Limb (tissue), 2 donors: ENCODE results near the gene LBX1.
A peak's percentile ranks its signal among the peaks of the same experiment; 100 is the strongest.

Experiments used
- DNase-seq, 2 donors: peaks; one replicate each; pipeline ENCODE4 v3.0.0-alpha.2; 2016; ENCODE audit errors: extremely low spot score in 2 of 2

The LBX1 gene, protein sequence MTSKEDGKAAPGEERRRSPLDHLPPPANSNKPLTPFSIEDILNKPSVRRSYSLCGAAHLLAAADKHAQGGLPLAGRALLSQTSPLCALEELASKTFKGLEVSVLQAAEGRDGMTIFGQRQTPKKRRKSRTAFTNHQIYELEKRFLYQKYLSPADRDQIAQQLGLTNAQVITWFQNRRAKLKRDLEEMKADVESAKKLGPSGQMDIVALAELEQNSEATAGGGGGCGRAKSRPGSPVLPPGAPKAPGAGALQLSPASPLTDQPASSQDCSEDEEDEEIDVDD

GRCh38 chr10:101229266-101230182 is at the start of gene LBX1:
LBX1 (minus strand) TSS chr10:101229463; CDS start chr10:101228815, 648 bp downstream.
- peak in 1 of 2 donors; percentile 64 for DNase-seq

GRCh38 chr10:101273741-101274140 is 44.5 kb upstream of the LBX1 start:
- DNase-seq: no peak

DNA sequence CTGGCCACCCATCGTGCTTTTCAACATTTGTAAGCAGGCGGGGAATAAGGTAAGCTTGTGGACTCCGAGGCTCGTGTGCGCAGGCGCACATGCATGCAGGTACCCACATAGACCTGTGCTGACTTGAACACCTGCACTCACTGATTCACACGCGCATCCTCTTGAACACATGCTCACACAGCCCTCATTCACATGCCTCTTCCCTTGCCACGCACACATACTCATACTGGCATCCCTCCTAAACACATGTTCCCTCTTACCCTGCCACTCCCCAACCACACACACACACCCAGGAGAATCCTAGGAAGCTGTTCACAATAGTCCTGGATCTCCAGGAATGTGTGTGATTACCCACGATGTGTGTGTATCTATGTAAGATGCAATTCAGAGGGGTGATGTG is 44.1 kb upstream of the LBX1 start:
- no peak for DNase-seq

- DNase-seq: peak in 1 of 2 donors; percentile 79
These were observed 43.1 kb upstream of the LBX1 start for GRCh38 chr10:101272229-101272868.

GRCh38 chr10:101270763-101271162 is 41.5 kb upstream of the LBX1 start:
- DNase-seq: no peak

DNA sequence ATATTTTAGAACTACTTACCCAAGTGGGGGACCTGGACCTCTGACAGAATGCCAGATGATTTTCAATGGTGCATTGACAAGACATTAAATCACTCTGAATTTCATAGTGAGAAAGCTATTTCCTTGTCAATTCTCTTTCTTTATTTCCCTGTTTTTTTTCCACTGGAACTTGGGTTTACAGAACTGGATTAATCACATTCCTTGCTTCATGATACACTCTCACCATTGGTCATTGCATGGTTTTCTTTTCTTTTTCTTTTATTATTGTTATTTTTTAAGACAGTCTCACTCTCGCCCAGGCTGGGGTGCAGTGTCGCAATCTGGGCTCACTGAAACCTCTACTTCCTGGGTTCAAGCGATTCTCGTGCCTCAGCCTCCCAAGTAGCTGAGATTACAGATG is 38.5 kb upstream of the LBX1 start:
- DNase-seq: no peak

DNA sequence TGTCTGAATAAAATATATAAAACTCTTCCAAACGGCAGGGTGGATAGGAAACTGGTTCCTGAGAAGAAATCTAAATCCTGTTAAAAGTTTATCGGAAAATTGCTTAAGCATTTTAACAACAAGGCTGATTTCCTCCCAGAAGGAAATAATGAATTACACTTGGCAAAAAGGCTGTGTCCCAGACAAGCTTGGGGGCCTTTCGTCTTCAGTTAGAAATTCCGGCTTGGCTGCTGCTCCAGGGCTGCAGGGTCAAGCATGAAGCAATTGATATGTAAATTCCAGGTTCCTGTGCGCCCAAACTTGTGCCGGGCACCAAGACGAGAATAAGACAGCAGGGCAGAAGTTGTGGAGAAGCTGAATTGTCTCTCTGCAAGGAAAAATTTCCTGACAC is 38.0 kb upstream of the LBX1 start:
- no peak for DNase-seq

GRCh38 chr10:101266381-101267289 is 37.4 kb upstream of the LBX1 start:
- DNase-seq: no peak

DNA sequence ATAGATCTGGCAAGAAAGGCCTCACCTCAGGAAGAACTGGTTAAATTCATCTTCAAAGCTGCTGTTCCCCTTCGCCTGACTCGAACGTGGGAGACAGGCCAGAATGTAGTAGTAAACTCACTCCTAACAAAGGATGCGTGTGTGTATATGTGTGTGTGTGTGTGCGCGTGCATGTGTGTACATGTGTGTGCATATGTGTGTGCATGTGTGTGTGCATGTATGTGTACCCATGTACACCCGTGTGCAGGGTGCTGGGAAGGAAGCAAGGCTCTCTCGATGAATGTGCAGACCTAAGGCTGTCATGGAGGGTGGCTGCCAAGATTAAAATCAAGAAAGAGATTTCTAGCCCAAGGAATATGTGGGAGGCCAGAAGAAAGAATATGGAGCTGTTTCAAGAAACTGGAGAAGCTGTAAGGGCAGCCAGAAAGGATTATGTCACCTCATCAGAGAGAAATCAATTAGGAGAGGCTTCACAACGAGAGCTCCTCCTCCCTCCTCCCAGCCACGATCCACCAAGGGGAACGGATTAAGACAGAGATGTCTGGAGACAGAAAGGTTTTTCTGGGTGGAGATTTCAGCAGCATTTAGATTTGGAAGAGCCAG is 34.0 kb upstream of the LBX1 start:
- no peak for DNase-seq

DNA sequence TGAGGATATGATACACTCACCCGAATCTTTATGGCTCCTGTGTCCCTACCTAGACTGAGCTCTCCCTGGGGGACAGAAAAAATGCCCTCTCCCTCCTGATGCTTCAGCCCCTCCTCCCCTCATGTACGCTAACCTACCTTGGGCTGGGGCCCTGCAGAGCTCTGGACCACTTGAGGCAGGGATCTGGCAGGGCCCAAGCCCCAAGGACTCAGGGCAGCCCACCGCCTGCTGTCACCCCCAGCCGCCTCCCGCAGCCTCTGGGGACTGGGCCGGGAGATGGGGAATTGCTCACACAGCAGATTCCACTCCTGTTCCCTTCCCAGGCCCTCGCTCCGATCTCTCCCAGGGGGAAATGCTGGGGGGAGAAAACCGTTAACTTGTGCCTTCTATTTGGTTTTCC is 32.9 kb upstream of the LBX1 start:
- no peak for DNase-seq

GRCh38 chr10:101261702-101262101 is 32.4 kb upstream of the LBX1 start:
- DNase-seq: no peak

DNA sequence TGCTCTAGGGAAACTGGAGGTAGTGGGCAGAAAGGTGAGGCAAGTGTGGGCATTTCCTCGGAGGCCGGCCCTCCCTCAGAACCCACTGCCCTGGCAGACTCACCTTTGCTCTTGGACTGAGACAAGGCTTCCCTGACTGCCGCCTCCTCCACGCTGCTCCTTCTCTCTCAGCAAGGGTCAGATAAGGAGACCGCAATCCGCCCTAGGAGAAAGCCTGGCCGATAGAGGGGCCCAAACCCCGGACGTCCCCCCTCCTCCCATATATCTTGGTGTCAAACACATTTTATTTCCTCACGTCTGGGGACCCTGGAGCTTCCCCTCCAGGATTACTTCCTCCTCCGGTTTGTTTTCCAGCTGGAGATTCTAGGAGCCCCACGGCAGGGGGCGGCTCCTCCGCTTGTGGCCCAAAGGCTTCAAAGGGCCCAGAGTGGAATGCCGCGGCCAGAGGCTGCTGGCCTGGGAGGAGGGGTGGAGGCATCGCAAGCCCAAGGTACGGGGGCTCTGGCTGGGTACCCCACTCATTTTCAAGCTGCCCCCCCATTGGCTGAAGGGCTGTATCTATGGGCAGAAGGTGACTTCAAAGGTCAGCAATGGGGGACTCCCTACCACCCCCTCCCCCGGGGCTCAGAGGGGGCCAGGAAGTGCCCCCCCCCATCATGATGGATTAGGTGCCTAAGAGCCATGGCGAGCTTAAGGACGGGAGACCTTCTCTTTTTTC is 31.7 kb upstream of the LBX1 start:
- DNase-seq: no peak

DNA sequence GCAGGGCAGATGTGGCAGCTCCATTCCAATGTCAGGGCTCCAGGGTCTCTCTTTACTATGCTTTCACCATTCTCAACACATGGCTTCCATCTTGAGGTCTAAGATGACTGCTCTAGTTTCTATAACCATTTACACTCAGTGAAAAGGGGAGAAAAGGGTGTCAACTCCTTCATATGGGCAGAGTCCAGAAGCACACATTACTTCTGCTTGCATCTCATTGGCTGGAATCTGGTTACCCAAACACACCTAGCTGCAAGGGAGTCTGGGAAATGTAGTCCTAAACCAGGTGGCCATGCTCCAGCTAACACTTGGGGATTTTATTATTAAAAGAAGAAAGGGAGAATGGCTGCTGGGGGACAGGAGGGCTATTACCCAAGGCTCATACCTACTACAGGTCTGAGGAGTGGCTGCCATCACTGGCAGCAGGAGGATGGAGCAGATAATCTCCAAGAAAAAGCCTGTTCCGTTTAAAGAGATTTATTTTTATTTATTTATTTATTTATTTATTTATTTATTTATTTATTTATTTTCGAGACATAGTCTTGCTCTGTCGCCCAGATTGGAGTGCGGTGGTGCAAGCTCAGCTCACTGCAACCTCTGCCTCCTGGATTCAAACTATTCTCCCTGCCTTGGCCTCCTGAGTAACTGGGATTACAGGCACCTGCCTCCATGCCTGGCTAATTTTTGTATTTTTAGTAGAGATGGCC is 29.1 kb upstream of the LBX1 start:
- no peak for DNase-seq

GRCh38 chr10:101257491-101257890 is 28.2 kb upstream of the LBX1 start:
- no peak for DNase-seq

DNA sequence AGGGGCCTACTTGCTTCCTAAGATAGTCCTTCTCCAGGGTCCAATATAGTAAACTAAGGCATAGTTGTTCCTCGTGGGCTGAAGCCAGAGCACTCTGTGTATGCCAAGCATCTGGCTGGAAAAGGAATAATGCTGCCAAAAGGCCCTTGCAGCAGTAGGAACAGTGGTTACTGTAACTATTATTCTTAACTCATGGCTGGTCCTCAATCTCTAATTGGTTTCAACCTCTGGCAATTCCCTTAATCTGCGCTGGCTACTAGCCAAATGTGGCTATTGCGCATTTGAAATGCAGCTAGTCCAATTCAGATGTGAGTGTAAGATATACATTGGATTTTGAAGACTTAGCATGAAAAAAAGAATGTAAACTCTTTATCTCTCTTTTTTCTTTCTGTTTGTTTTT is 27.8 kb upstream of the LBX1 start:
- no peak for DNase-seq

DNA sequence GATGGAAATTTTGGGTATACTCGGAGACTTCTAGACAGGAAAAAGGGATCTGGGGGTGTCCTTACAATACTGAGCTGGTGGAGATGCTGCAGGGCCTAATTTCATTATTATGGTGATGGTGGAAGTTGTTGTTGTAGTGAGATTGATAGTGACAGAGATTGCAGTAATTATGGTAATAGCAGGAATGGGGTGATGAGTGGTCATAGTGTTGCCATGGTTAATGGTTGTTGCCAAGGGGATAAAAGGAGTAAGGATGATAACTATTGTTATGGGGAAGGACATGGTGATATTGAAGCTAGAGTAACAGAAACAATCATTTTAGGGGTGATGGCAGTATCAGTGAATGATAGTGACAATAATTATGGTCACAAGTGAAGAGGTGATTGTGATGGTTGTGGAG is 27.1 kb upstream of the LBX1 start:
- DNase-seq: no peak

DNA sequence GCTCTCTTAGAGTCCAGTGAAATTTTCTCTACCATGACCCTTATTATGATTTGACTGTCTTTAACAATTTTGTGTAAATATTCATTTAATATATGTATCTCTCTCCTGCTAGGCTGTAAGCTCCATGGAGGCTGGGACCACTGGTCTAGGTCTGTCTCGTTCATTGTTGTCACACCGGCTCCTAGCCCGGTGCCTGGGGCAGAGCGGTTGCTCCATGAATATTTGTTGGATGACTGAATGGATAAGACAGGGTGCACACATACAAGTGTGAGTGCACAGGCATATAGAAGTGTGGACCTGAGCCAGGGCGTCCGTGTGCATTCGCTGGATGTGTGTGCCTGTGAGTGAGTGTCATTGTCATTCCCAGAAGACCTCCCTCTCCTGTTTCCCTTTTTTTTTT is 20.9 kb upstream of the LBX1 start:
- no peak for DNase-seq

DNA sequence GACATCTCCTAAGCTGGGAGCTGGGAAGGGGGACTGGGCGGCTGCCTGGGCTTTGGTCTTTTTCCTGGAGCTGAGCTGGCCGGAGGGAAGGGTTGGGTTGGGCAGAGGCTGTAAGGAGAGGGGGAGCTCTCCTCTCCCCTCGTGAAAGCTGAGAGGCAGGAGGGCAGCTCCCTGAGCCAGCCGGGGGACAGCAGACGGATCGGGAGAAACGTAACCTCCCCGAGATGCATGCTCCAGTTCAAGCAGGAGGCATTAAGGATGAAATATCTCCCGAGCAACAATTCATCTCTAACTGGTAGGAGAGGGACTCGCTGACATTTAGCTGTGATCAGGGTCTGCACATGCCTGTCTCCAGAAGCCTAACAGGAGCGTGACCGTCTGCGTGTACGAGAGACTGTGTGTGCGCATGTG is 19.9 kb upstream of the LBX1 start:
- DNase-seq: no peak

GRCh38 chr10:101246639-101247038 is 17.4 kb upstream of the LBX1 start:
- no peak for DNase-seq
